Measurements from ENCODE around the gene LRP6. TPM values are rescaled to one million over a fixed set of nuclear protein-coding genes. Genes with fewer than 3 reads are reported as not detected.

Gene LRP6
- total and polyA plus RNA-seq, 2 of the 13 experiments (the other 11 are each of a cell fraction or from before 2014, with no cell fraction given), result 33.8 to 42.0 TPM

- peak; percentile 93; the same call in 1 of the 2 replicates for TF ChIP-seq TIGD3 (CRISPR knock-in tag; IDR thresholded peaks at IDR 0.05; ENCODE audit: borderline replicate concordance)
- TF ChIP-seq, protein P1, sequence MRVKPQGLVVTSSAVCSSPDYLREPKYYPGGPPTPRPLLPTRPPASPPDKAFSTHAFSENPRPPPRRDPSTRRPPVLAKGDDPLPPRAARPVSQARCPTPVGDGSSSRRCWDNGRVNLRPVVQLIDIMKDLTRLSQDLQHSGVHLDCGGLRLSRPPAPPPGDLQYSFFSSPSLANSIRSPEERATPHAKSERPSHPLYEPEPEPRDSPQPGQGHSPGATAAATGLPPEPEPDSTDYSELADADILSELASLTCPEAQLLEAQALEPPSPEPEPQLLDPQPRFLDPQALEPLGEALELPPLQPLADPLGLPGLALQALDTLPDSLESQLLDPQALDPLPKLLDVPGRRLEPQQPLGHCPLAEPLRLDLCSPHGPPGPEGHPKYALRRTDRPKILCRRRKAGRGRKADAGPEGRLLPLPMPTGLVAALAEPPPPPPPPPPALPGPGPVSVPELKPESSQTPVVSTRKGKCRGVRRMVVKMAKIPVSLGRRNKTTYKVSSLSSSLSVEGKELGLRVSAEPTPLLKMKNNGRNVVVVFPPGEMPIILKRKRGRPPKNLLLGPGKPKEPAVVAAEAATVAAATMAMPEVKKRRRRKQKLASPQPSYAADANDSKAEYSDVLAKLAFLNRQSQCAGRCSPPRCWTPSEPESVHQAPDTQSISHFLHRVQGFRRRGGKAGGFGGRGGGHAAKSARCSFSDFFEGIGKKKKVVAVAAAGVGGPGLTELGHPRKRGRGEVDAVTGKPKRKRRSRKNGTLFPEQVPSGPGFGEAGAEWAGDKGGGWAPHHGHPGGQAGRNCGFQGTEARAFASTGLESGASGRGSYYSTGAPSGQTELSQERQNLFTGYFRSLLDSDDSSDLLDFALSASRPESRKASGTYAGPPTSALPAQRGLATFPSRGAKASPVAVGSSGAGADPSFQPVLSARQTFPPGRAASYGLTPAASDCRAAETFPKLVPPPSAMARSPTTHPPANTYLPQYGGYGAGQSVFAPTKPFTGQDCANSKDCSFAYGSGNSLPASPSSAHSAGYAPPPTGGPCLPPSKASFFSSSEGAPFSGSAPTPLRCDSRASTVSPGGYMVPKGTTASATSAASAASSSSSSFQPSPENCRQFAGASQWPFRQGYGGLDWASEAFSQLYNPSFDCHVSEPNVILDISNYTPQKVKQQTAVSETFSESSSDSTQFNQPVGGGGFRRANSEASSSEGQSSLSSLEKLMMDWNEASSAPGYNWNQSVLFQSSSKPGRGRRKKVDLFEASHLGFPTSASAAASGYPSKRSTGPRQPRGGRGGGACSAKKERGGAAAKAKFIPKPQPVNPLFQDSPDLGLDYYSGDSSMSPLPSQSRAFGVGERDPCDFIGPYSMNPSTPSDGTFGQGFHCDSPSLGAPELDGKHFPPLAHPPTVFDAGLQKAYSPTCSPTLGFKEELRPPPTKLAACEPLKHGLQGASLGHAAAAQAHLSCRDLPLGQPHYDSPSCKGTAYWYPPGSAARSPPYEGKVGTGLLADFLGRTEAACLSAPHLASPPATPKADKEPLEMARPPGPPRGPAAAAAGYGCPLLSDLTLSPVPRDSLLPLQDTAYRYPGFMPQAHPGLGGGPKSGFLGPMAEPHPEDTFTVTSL (CRISPR knock-in tag; IDR thresholded peaks at IDR 0.05; ENCODE audit: borderline replicate concordance), result peak; percentile 63
- peak; percentile 91 for TF ChIP-seq REPIN1 (CRISPR knock-in tag; IDR thresholded peaks at IDR 0.05; ENCODE audit: borderline replicate concordance, low read depth)
- peak; percentile 95; the same call in 1 of the 2 replicates for TF ChIP-seq ARHGAP35 (CRISPR knock-in tag; IDR thresholded peaks at IDR 0.05; ENCODE audit: borderline replicate concordance)
- TF ChIP-seq U2AF1 (optimal IDR thresholded peaks at IDR 0.05; ENCODE audit: low read depth, low read length), result no peak
- peak; percentile 81 for TF ChIP-seq THAP11 (CRISPR knock-in tag; IDR thresholded peaks at IDR 0.05)
- peak; percentile 74 for TF ChIP-seq PHF20 (CRISPR knock-in tag; IDR thresholded peaks at IDR 0.05)
- peak; percentile 92 for TF ChIP-seq KLF12 (CRISPR knock-in tag; IDR thresholded peaks at IDR 0.05; ENCODE audit: borderline replicate concordance)
- TF ChIP-seq, protein P2, sequence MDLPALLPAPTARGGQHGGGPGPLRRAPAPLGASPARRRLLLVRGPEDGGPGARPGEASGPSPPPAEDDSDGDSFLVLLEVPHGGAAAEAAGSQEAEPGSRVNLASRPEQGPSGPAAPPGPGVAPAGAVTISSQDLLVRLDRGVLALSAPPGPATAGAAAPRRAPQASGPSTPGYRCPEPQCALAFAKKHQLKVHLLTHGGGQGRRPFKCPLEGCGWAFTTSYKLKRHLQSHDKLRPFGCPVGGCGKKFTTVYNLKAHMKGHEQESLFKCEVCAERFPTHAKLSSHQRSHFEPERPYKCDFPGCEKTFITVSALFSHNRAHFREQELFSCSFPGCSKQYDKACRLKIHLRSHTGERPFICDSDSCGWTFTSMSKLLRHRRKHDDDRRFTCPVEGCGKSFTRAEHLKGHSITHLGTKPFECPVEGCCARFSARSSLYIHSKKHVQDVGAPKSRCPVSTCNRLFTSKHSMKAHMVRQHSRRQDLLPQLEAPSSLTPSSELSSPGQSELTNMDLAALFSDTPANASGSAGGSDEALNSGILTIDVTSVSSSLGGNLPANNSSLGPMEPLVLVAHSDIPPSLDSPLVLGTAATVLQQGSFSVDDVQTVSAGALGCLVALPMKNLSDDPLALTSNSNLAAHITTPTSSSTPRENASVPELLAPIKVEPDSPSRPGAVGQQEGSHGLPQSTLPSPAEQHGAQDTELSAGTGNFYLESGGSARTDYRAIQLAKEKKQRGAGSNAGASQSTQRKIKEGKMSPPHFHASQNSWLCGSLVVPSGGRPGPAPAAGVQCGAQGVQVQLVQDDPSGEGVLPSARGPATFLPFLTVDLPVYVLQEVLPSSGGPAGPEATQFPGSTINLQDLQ (CRISPR knock-in tag; IDR thresholded peaks at IDR 0.05), result 0 out of 2 replicates have a peak, but pooled peaks have one; percentile 16
- TF ChIP-seq ZNF263 (CRISPR knock-in tag; IDR thresholded peaks at IDR 0.05), result no peak; the same call in 1 of the 2 replicates
- TF ChIP-seq SMARCC2 (IDR thresholded peaks at IDR 0.05), result no peak
- TF ChIP-seq, protein P3, sequence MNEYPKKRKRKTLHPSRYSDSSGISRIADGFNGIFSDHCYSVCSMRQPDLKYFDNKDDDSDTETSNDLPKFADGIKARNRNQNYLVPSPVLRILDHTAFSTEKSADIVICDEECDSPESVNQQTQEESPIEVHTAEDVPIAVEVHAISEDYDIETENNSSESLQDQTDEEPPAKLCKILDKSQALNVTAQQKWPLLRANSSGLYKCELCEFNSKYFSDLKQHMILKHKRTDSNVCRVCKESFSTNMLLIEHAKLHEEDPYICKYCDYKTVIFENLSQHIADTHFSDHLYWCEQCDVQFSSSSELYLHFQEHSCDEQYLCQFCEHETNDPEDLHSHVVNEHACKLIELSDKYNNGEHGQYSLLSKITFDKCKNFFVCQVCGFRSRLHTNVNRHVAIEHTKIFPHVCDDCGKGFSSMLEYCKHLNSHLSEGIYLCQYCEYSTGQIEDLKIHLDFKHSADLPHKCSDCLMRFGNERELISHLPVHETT (CRISPR knock-in tag; conservative IDR thresholded peaks at IDR 0.05), result peak; percentile 82; the same call in 1 of the 2 replicates
- no peak for TF ChIP-seq ZNF644 (CRISPR knock-in tag; IDR thresholded peaks at IDR 0.05; ENCODE audit: low read depth)
- peak; percentile 95 for TF ChIP-seq BRCA1 (CRISPR knock-in tag; IDR thresholded peaks at IDR 0.05)
- no peak for TF ChIP-seq MTA3 (CRISPR knock-in tag; IDR thresholded peaks at IDR 0.05)
- TF ChIP-seq, protein P4, sequence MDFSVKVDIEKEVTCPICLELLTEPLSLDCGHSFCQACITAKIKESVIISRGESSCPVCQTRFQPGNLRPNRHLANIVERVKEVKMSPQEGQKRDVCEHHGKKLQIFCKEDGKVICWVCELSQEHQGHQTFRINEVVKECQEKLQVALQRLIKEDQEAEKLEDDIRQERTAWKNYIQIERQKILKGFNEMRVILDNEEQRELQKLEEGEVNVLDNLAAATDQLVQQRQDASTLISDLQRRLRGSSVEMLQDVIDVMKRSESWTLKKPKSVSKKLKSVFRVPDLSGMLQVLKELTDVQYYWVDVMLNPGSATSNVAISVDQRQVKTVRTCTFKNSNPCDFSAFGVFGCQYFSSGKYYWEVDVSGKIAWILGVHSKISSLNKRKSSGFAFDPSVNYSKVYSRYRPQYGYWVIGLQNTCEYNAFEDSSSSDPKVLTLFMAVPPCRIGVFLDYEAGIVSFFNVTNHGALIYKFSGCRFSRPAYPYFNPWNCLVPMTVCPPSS (IDR thresholded peaks at IDR 0.05), result no peak
Measured at GRCh38 chr12:12266873-12267741, at the start of gene LRP6 (continued).

Data from HepG2 (cell line).